Transverse colon (tissue), 4 donors: Measurements from ENCODE around the gene MCM9.

Experiments
- CTCF ChIP-seq, 5 experiments: fragments of 200-600 bp in 3 of 5; fragments of 450-650 bp in 2 of 5; sonication (generic) in 3 of 5; IDR thresholded peaks; 1 replicate in 2 of 5; 2 replicates in 3 of 5; pipeline ENCODE4 v1.5.1; 2016 to 2017; ENCODE audit warnings: antibody characterized with exemption in 5 of 5, inconsistent platforms in 3 of 5, mild to moderate bottlenecking in 2 of 5, moderate library complexity in 1 of 5
- POLR2AphosphoS5 ChIP-seq, 3 donors: sonication (generic); formaldehyde crosslinking; IDR thresholded peaks; one replicate each; pipeline ENCODE4 v1.6.1; 2016; ENCODE audit warnings: antibody characterized with exemption in 3 of 3

GRCh38 chr6:118877806-118878205 lies 57.2 kb downstream of the MCM9 start:
- no peak for TF ChIP-seq CTCF (IDR thresholded peaks at IDR 0.05)
- TF ChIP-seq POLR2AphosphoS5 (IDR thresholded peaks at IDR 0.05): no peak
